Natural killer cell (primary cell): ENCODE measurements around the gene CENPU. TPM values are rescaled to one million over a fixed set of nuclear protein-coding genes. Genes with fewer than 3 reads are reported as not detected.

Experiments used
- ATAC-seq, 3 donors: fragments of 150-1000 bp in 2 of 3; fragments of 200-7000 bp in 1 of 3; cut with Tn5 transposase; 1 replicate in 1 of 3; 2 replicates in 2 of 3; pipeline ENCODE4 v1.10.0; 2021; ENCODE audit warnings: mild to moderate bottlenecking in 2 of 3, moderate library complexity in 2 of 3
- DNase-seq, 2 donors: peaks; one replicate each; pipeline versions ENCODE4 v3.0.0 to v3.0.0-alpha.2; 2013 to 2021; ENCODE audit warnings: mixed read lengths in 1 of 2
- H3K27ac ChIP-seq: one replicate; pipeline ENCODE4 v1.5.1; 2013; ENCODE audit warnings: mild to moderate bottlenecking, low read length
- H3K27me3 ChIP-seq: one replicate; pipeline ENCODE4 v1.6.1; 2013; ENCODE audit warnings: low read length; ENCODE audit not compliant: control insufficient read depth, insufficient read depth
- H3K36me3 ChIP-seq: one replicate; pipeline ENCODE4 v1.6.1; 2013; ENCODE audit warnings: low read length; ENCODE audit not compliant: control insufficient read depth, insufficient read depth
- H3K4me1 ChIP-seq: one replicate; pipeline ENCODE4 v1.6.1; 2013; ENCODE audit warnings: low read length; ENCODE audit not compliant: control insufficient read depth, insufficient read depth
- H3K4me3 ChIP-seq: one replicate; pipeline ENCODE4 v1.5.1; 2013; ENCODE audit warnings: low read length
- H3K9me3 ChIP-seq: one replicate; pipeline ENCODE4 v1.6.1; 2013; ENCODE audit warnings: low read length; ENCODE audit not compliant: control insufficient read depth, insufficient read depth
- H3K27ac Mint-ChIP-seq, 2 donors: one replicate each; pipeline ENCODE4 v1.8.0; 2022; ENCODE audit warnings: mild to moderate bottlenecking in 2 of 2, mixed read lengths in 2 of 2, moderate library complexity in 1 of 2
- H3K27me3 Mint-ChIP-seq, 2 donors: one replicate each; pipeline ENCODE4 v1.8.0; 2022; ENCODE audit warnings: low read depth in 2 of 2, mixed read lengths in 2 of 2
- H3K36me3 Mint-ChIP-seq: one replicate; pipeline ENCODE4 v1.8.0; 2022; ENCODE audit warnings: mixed read lengths
- H3K4me1 Mint-ChIP-seq, 2 donors: one replicate each; pipeline ENCODE4 v1.8.0; 2022; ENCODE audit warnings: mixed read lengths in 2 of 2
- H3K4me3 Mint-ChIP-seq: one replicate; pipeline ENCODE4 v1.8.0; 2022; ENCODE audit warnings: mild to moderate bottlenecking, moderate library complexity, mixed read lengths
- H3K9me3 Mint-ChIP-seq, 2 donors: one replicate each; pipeline ENCODE4 v1.8.0; 2022; ENCODE audit warnings: mixed read lengths in 2 of 2
- CTCF ChIP-seq: fragments of 200-600 bp; IDR thresholded peaks from one replicate; pipeline ENCODE4 v1.8.0; 2022; ENCODE audit warnings: antibody characterized with exemption
- WGBS: methylation state at CpG from one replicate; pipeline ENCODE4 v1.1.7; 2013; ENCODE audit warnings: missing lambda C conversion rate; ENCODE audit not compliant: insufficient coverage; 5-methylcytosine and 5-hydroxymethylcytosine counted together
- intact Hi-C: fragments of 100-400 bp; cut with micrococcal nuclease; formaldehyde crosslinking; loops from one replicate; pipeline ENCODE4 v1.14.2; 2022
- total RNA-seq, 4 donors: library from RNA; stranded (reverse); fragments of 120-200 nt in 1 of 4; gene quantifications; one replicate each; pipeline versions ENCODE4 v1.2.3 to v1.2.4, GENCODE V29; 2013 to 2022

CENPU gene
- total RNA-seq, 3 donors from 2014 or later (not counting 1 experiment from before 2014, with no cell fraction given) = 6.5 to 12.1 (median 10.3) TPM

- ATAC-seq (no peak), DNase-seq (no peak)
- peaks cover 33% of the 10 kb centered on the region for H3K36me3 ChIP-seq
- no peaks in the 10 kb centered on the region for H3K27me3 ChIP-seq
- Mint-ChIP-seq H3K4me3 (no peak overlapping the region), H3K4me1 (no peaks in the 10 kb centered on the region), H3K36me3 (no peaks in the 10 kb centered on the region), H3K27me3 (no peaks in the 10 kb centered on the region), H3K27ac (no peak overlapping the region), H3K9me3 (no peaks in the 10 kb centered on the region)
- no peaks in the 10 kb centered on the region for H3K4me1 ChIP-seq
- no peak for TF ChIP-seq CTCF
- no peaks in the 10 kb centered on the region for H3K9me3 ChIP-seq
- intact Hi-C loops = no loop called here
- no peak overlapping the region for H3K27ac ChIP-seq
- WGBS = no CpG with 5 or more reads among the region's 3 CpGs
- H3K4me3 ChIP-seq = no peak overlapping the region
Observed at GRCh38 chr4:184695178-184695896, 38.6 kb downstream of the CENPU start.

- no peak for TF ChIP-seq CTCF
- Mint-ChIP-seq H3K4me1 (no peaks in the 10 kb centered on the region), H3K9me3 (no peaks in the 10 kb centered on the region), H3K27me3 (no peaks in the 10 kb centered on the region), H3K27ac (no peak overlapping the region), H3K36me3 (no peaks in the 10 kb centered on the region), H3K4me3 (no peak overlapping the region)
- DNase-seq (no peak), ATAC-seq (no peak)
- Histone ChIP-seq H3K4me3 (no peak overlapping the region), H3K27me3 (no peaks in the 10 kb centered on the region), H3K4me1 (no peaks in the 10 kb centered on the region), H3K27ac (no peak overlapping the region), H3K36me3 (peaks cover 33% of the 10 kb centered on the region), H3K9me3 (no peaks in the 10 kb centered on the region)
- intact Hi-C loops = no loop called here
Observed at GRCh38 chr4:184694412-184694956, 39.4 kb downstream of the CENPU start.

GRCh38 chr4:184693056-184693455 lies 40.8 kb downstream of the CENPU start:
- Mint-ChIP-seq H3K4me1 (no peaks in the 10 kb centered on the region), H3K27me3 (no peaks in the 10 kb centered on the region), H3K36me3 (no peaks in the 10 kb centered on the region), H3K27ac (no peak overlapping the region), H3K4me3 (no peak overlapping the region), H3K9me3 (no peaks in the 10 kb centered on the region)
- Histone ChIP-seq H3K27ac (no peak overlapping the region), H3K4me3 (no peak overlapping the region), H3K36me3 (peaks cover 33% of the 10 kb centered on the region), H3K9me3 (no peaks in the 10 kb centered on the region), H3K27me3 (no peaks in the 10 kb centered on the region), H3K4me1 (no peaks in the 10 kb centered on the region)
- ATAC-seq (no peak), DNase-seq (no peak)
- TF ChIP-seq CTCF = no peak
- WGBS = 100% methylated on average over 2 of the region's 5 CpGs
- intact Hi-C loops = no loop called here

GRCh38 chr4:184689681-184690080 lies 44.2 kb downstream of the CENPU start:
- Mint-ChIP-seq H3K27me3 (no peaks in the 10 kb centered on the region), H3K9me3 (no peaks in the 10 kb centered on the region), H3K4me3 (no peak overlapping the region), H3K27ac (no peak overlapping the region), H3K36me3 (no peaks in the 10 kb centered on the region), H3K4me1 (peaks cover 8% of the 10 kb centered on the region in 2 donors)
- intact Hi-C loops = no loop called here
- H3K9me3 ChIP-seq = no peaks in the 10 kb centered on the region
- no peak overlapping the region for H3K27ac ChIP-seq
- DNase-seq (no peak), ATAC-seq (no peak)
- 96% methylated on average over 2 of the region's 5 CpGs for WGBS
- no peak overlapping the region for H3K4me3 ChIP-seq
- peaks cover 4% of the 10 kb centered on the region for H3K4me1 ChIP-seq
- no peaks in the 10 kb centered on the region for H3K27me3 ChIP-seq
- no peak for TF ChIP-seq CTCF
- H3K36me3 ChIP-seq = peaks cover 21% of the 10 kb centered on the region
